Fibroblast of mammary gland (primary cell): ENCODE data around the gene R3HDM2.

Source experiments
- DNase-seq: peaks from one replicate; pipeline ENCODE4 v3.0.0-alpha.2; 2010; ENCODE audit warnings: low read depth
- H3K4me3 ChIP-seq: 2 replicates; pipeline ENCODE4 v1.5.1; 2011; ENCODE audit warnings: low read depth, mild to moderate bottlenecking, low read length, moderate library complexity; ENCODE audit not compliant: control insufficient read depth
- CTCF ChIP-seq: conservative IDR thresholded peaks from 2 replicates; pipeline ENCODE4 v1.5.1; 2011; ENCODE audit warnings: low read depth, low read length, inconsistent platforms; ENCODE audit not compliant: control insufficient read depth, insufficient read depth

Gene R3HDM2

DNA sequence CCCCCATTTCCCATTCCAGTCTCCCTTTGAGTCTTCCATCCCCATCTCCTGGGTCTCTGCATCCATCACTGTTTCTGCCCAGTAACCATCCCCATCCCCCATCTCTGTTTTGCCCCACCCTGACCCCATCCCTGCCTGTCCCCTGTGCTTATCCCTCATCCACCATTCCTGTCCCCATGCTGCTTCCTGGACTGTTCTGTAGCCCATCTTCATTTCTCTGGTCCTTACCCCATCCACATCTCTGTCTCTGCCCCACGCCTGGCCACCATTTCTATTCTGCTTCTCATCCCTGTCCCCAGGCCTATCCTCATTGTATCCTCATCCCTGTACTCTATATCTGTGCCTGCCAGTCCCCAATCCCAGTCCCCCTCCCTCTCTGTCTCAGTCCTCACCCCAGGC, 210.1 kb downstream of the R3HDM2 start:
- H3K4me3 ChIP-seq: no peak overlapping the region
- no peak for TF ChIP-seq CTCF
- no peak for DNase-seq

DNA sequence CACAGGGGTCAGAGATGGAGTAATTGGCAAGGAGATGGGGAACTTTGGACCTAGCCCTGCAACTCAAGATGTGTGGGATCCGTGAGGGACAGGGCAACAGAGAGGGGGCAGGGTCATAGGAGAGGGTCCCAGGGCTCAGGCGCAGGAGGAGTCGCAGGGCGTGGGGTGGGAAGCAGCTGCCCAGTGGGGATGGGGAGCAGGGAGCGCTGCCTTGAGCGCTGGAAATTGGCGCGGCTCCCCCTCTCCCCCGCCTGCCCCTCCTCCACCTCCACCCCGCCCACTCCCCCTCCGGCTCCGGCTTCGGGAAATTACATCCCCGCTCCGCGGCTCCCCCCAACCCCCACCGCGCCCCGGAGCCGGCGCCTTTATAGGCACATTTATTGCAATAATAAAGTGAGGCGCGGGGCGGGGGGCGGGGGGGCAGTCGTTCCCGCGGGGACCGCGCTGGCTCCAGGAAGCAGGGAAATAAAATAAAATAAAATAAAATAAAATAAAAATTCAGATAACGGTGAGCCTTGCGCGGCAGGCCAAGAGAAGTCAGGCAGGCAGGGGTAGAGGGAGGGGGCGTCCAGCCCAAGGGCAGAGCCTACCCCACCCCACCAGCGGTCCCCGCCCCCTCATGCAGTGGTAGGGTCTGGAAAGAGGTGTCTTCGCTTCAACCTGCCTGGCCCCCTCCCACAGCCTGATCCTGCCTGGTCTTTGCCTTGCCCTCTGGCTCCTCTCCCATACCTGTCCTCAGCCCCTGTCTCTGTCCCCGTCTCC, 210.7 kb downstream of the R3HDM2 start:
- DNase-seq: no peak
- no peak overlapping the region for H3K4me3 ChIP-seq
- TF ChIP-seq CTCF: no peak

- TF ChIP-seq CTCF: no peak
- no peak for DNase-seq
- H3K4me3 ChIP-seq: no peak overlapping the region
These were observed 211.4 kb downstream of the R3HDM2 start for GRCh38 chr12:57219205-57219992.

- no peak overlapping the region for H3K4me3 ChIP-seq
- DNase-seq: no peak
- no peak for TF ChIP-seq CTCF
These were observed 212.6 kb downstream of the R3HDM2 start for GRCh38 chr12:57218030-57218853.

GRCh38 chr12:57216921-57217879, 213.6 kb downstream of the R3HDM2 start:
- DNase-seq: no peak
- H3K4me3 ChIP-seq: peak overlapping the region; percentile 41
- no peak for TF ChIP-seq CTCF
